Cardiac muscle cell (in vitro differentiated cells and primary cell): Measurements from ENCODE around the gene PCDHGA11. TPM values are rescaled to one million over a fixed set of nuclear protein-coding genes. Genes with fewer than 3 reads are reported as not detected.
A peak's percentile ranks its signal among the peaks of the same experiment; 100 is the strongest.
"Not testable (repeated sequence)": the region's sequence is repeated elsewhere in the genome, so short reads cannot be mapped to it uniquely, and the experiment has no call there.

Experiments
- DNase-seq, 2 donors: peaks; one replicate each; pipeline versions ENCODE4 v3.0.0 to v3.0.0-alpha.2; 2010 to 2017; ENCODE audit warnings: low read depth in 1 of 2, low spot score in 1 of 2
- H3K27ac ChIP-seq: fragments of 200-600 bp; sonication (generic); 2 replicates; pipeline ENCODE4 v1.5.1; 2016
- H3K27me3 ChIP-seq: fragments of 200-600 bp; sonication (generic); 2 replicates; pipeline ENCODE4 v1.6.0; 2016; ENCODE audit warnings: control low read depth
- H3K36me3 ChIP-seq: fragments of 200-600 bp; sonication (generic); 2 replicates; pipeline ENCODE4 v1.5.1; 2016; ENCODE audit warnings: control low read depth
- H3K4me1 ChIP-seq: fragments of 200-600 bp; sonication (generic); 2 replicates; pipeline ENCODE4 v1.8.1; 2017; ENCODE audit warnings: low read depth, mild to moderate bottlenecking, mixed run types
- H3K4me3 ChIP-seq: fragments of 200-600 bp; sonication (generic); 2 replicates; pipeline ENCODE4 v1.5.1; 2016; ENCODE audit warnings: mild to moderate bottlenecking
- H3K9me3 ChIP-seq: fragments of 200-600 bp; sonication (generic); 2 replicates; pipeline ENCODE4 v1.5.1; 2017; ENCODE audit warnings: low read depth, mild to moderate bottlenecking, control low read depth
- CTCF ChIP-seq: IDR thresholded peaks from 2 replicates; pipeline ENCODE4 v1.5.1; 2012; ENCODE audit warnings: low read depth, mild to moderate bottlenecking, low read length
- polyA plus RNA-seq: library from polyadenylated mRNA; unstranded; fragments of >200 nt; fragmentation: Nextera tagmentation; extraction: Ambion mirVana; gene quantifications from 2 replicates; pipeline ENCODE4 v1.2.1, GENCODE V29; 2016
- total RNA-seq: library from RNA; depleted of rRNA; stranded (reverse); fragments of >200 nt; gene quantifications from 2 replicates; pipeline ENCODE4 v1.2.3, GENCODE V29; 2016

The PCDHGA11 gene
- total and polyA plus RNA-seq, 2 experiments from 2014 or later: 1.7 to 5.0 TPM

- Histone ChIP-seq H3K4me3 (peak within 1 kb of the TSS; percentile 35), H3K9me3 (peaks cover 22% of the 10 kb centered on the region), H3K27ac (peak within 1 kb of the TSS; percentile 69)
- H3K36me3 ChIP-seq, H3K4me1 ChIP-seq, H3K27me3 ChIP-seq: not testable (repeated sequence)
- peak; percentile 78 to 88 for DNase-seq
- TF ChIP-seq CTCF: peak; percentile 77
These were observed 3.2 kb upstream of the PCDHGA11 start, which contains the start of gene PCDHGB7 for GRCh38 chr5:141417494-141418172. Gene PCDHGB7 (plus strand): TSS chr5:141417677. CDS start chr5:141417860, 183 bp downstream.

- DNase-seq: no peak
- H3K9me3 ChIP-seq: peaks cover 23% of the 10 kb centered on the region
These were observed 1.6 kb upstream of the PCDHGA11 start for GRCh38 chr5:141419074-141419880.

GRCh38 chr5:141421489-141421855 lies 621 bp downstream of the PCDHGA11 start:
- DNase-seq: no peak
- Histone ChIP-seq H3K9me3 (peaks cover 27% of the 10 kb centered on the region), H3K27me3 (no peaks in the 10 kb centered on the region), H3K4me3 (no peak overlapping the region), H3K4me1 (no peaks in the 10 kb centered on the region), H3K36me3 (peaks cover 6% of the 10 kb centered on the region), H3K27ac (no peak overlapping the region)
- TF ChIP-seq CTCF: peak; percentile 3

More at GRCh38 chr5:141419074-141419880, 1.6 kb upstream of the PCDHGA11 start:
- H3K4me1 ChIP-seq: no peaks in the 10 kb centered on the region
- peaks cover 6% of the 10 kb centered on the region for H3K36me3 ChIP-seq
- H3K27me3 ChIP-seq: no peaks in the 10 kb centered on the region
- no peak for TF ChIP-seq CTCF
- no peak overlapping the region for H3K27ac ChIP-seq
- H3K4me3 ChIP-seq: no peak overlapping the region

GRCh38 chr5:141422742-141423291 lies 2.0 kb downstream of the PCDHGA11 start:
- peaks cover 27% of the 10 kb centered on the region for H3K9me3 ChIP-seq

More at GRCh38 chr5:141422742-141423291, 2.0 kb downstream of the PCDHGA11 start:
- Histone ChIP-seq H3K27ac (no peak overlapping the region), H3K27me3 (no peaks in the 10 kb centered on the region), H3K4me1 (no peaks in the 10 kb centered on the region), H3K36me3 (peaks cover 6% of the 10 kb centered on the region), H3K4me3 (no peak overlapping the region)
- DNase-seq: no peak
- TF ChIP-seq CTCF: no peak
